ENCODE measurements around the gene STOX2. TPM values are rescaled to one million over a fixed set of nuclear protein-coding genes. Genes with fewer than 3 reads are reported as not detected.

The STOX2 gene
- polyA plus RNA-seq, 1 of the 3 experiments (the other 2 are of a cell fraction): 0.16 TPM

- peaks cover 5 to 34% of the 10 kb centered on the region in 2 experiments; a peak in 1 of 4 replicates for H3K4me1 ChIP-seq (ENCODE audit: control insufficient read depth in 1 of 2, insufficient read depth in 2 of 2, low read depth in 1 of 2, low read length in 1 of 2)
- CTCF ChIA-PET: interaction anchor here (0.7 to 1.3 kb wide), 3 partner anchors 11 to 55 kb away, joined by 3 read pairs; no protein-coding TSS in a partner anchor
Observed at GRCh38 chr4:183878251-183878970, 26.7 kb upstream of the STOX2 start.

GRCh38 chr4:183885205-183885720 is 19.8 kb upstream of the STOX2 start:
- H3K9me3 ChIP-seq: no peaks in the 10 kb centered on the region
- no peaks in the 10 kb centered on the region; a peak in 1 of 4 replicates for H3K4me1 ChIP-seq (ENCODE audit: control insufficient read depth in 1 of 2, insufficient read depth in 2 of 2, low read depth in 1 of 2, low read length in 1 of 2)
- H3K4me3 ChIP-seq (ENCODE audit: low read depth in 2 of 2, low read length in 1 of 2): no peak overlapping the region
- H3F3A ChIP-seq (replicated peaks; ENCODE audit: insufficient read depth): no peaks in the 10 kb centered on the region
- H3K9ac ChIP-seq: no peak overlapping the region
- H3K36me3 ChIP-seq (replicated peaks in 1 of 2; ENCODE audit: control insufficient read depth in 1 of 2, insufficient read depth in 2 of 2, low read length in 1 of 2): no peaks in the 10 kb centered on the region
- H3K27ac ChIP-seq (ENCODE audit: low read depth in 2 of 2, low read length in 1 of 2): no peak overlapping the region
- no peak overlapping the region for H3K4me2 ChIP-seq
- WGBS (ENCODE audit: low lambda C conversion rate): 61% methylated on average over 7 of the region's 7 CpGs
- POLR2A ChIA-PET: no interaction called here
- H2AFZ ChIP-seq (ENCODE audit: low read depth): no peak overlapping the region
- no peaks in the 10 kb centered on the region for H4K20me1 ChIP-seq (ENCODE audit: insufficient read depth)
- no peak for TF ChIP-seq USF1 (IDR thresholded peaks at IDR 0.05; ENCODE audit: borderline replicate concordance, low read depth)
- TF ChIP-seq RFX5 (IDR thresholded peaks at IDR 0.05; ENCODE audit: low read length): no peak
- no peak for TF ChIP-seq FOXJ3 (CRISPR knock-in tag; IDR thresholded peaks at IDR 0.05)
- no peak for TF ChIP-seq RAD21 (IDR thresholded peaks at IDR 0.05; ENCODE audit: low read length)
- no peak for TF ChIP-seq MXI1 (IDR thresholded peaks at IDR 0.05; ENCODE audit: low read depth, low read length)
- TF ChIP-seq RCOR1 (IDR thresholded peaks at IDR 0.05; ENCODE audit: low read length): no peak
- no peak for TF ChIP-seq TAF1 (IDR thresholded peaks at IDR 0.05; ENCODE audit: borderline replicate concordance, low read depth, low read length)
- TF ChIP-seq IRF3 (IDR thresholded peaks at IDR 0.05; ENCODE audit: low read depth, low read length): no peak
- TF ChIP-seq SIN3A (IDR thresholded peaks at IDR 0.05; ENCODE audit: borderline replicate concordance, low read depth, low read length): no peak
- TF ChIP-seq NRF1 (IDR thresholded peaks at IDR 0.05; ENCODE audit: low read depth, low read length): no peak
- no peak for TF ChIP-seq TEAD4 (IDR thresholded peaks at IDR 0.05; ENCODE audit: borderline replicate concordance, insufficient read depth)
- no peak for TF ChIP-seq CTCF (IDR thresholded peaks at IDR 0.05)
- TF ChIP-seq NFIC (IDR thresholded peaks at IDR 0.05; ENCODE audit: borderline replicate concordance): no peak
- CTCF ChIA-PET: interaction anchor here (1.1 to 1.2 kb wide), 2 partner anchors 36 to 215 kb away, joined by 3 read pairs; no protein-coding TSS in a partner anchor
- H3K9me2 ChIP-seq: no peaks in the 10 kb centered on the region
- no peaks in the 10 kb centered on the region for H3K79me2 ChIP-seq (ENCODE audit: insufficient read depth)
- no peak for DNase-seq
- no peaks in the 10 kb centered on the region; the same call in 1 of the 2 replicates for H3K27me3 ChIP-seq (ENCODE audit: insufficient read depth)

More at GRCh38 chr4:183878251-183878970, 26.7 kb upstream of the STOX2 start:
- H3K9ac ChIP-seq: no peak overlapping the region
- no peak for TF ChIP-seq YY1 (IDR thresholded peaks at IDR 0.05; ENCODE audit: low read depth)
- TF ChIP-seq ELF1 (IDR thresholded peaks at IDR 0.05): no peak
- no peak for TF ChIP-seq USF1 (IDR thresholded peaks at IDR 0.05; ENCODE audit: borderline replicate concordance, low read depth)
- no peak for TF ChIP-seq POLR2AphosphoS5 (IDR thresholded peaks at IDR 0.05; ENCODE audit: low read depth, low read length)
- no peak for TF ChIP-seq EZH2phosphoT487 (IDR thresholded peaks at IDR 0.05; ENCODE audit: borderline replicate concordance, low read depth)
- TF ChIP-seq SMC3 (IDR thresholded peaks at IDR 0.05; ENCODE audit: low read depth, low read length): no peak
- TF ChIP-seq JUND (IDR thresholded peaks at IDR 0.05): no peak
- TF ChIP-seq GABPA (IDR thresholded peaks at IDR 0.05; ENCODE audit: low read depth): no peak
- no peak overlapping the region for H3K4me2 ChIP-seq
- H3F3A ChIP-seq (replicated peaks; ENCODE audit: insufficient read depth): no peaks in the 10 kb centered on the region
- H3K27me3 ChIP-seq (ENCODE audit: insufficient read depth): no peaks in the 10 kb centered on the region
- H4K20me1 ChIP-seq (ENCODE audit: insufficient read depth): no peaks in the 10 kb centered on the region
- no peaks in the 10 kb centered on the region for H3K9me3 ChIP-seq
- no peak overlapping the region for H3K4me3 ChIP-seq (ENCODE audit: low read depth in 2 of 2, low read length in 1 of 2)
- WGBS (ENCODE audit: low lambda C conversion rate): 45% methylated on average over 4 of the region's 4 CpGs
- no peak overlapping the region for H2AFZ ChIP-seq (ENCODE audit: low read depth)
- POLR2A ChIA-PET: no interaction called here
- no peaks in the 10 kb centered on the region for H3K9me2 ChIP-seq
- no peak overlapping the region; a peak in 1 of 4 replicates for H3K27ac ChIP-seq (ENCODE audit: low read depth in 2 of 2, low read length in 1 of 2)
- H3K79me2 ChIP-seq (ENCODE audit: insufficient read depth): no peaks in the 10 kb centered on the region
- no peak for DNase-seq
- no peaks in the 10 kb centered on the region for H3K36me3 ChIP-seq (replicated peaks in 1 of 2; ENCODE audit: control insufficient read depth in 1 of 2, insufficient read depth in 2 of 2, low read length in 1 of 2)

All from SK-N-SH (cell line).